Measurements from ENCODE around the gene KRTAP26-1.

DNA sequence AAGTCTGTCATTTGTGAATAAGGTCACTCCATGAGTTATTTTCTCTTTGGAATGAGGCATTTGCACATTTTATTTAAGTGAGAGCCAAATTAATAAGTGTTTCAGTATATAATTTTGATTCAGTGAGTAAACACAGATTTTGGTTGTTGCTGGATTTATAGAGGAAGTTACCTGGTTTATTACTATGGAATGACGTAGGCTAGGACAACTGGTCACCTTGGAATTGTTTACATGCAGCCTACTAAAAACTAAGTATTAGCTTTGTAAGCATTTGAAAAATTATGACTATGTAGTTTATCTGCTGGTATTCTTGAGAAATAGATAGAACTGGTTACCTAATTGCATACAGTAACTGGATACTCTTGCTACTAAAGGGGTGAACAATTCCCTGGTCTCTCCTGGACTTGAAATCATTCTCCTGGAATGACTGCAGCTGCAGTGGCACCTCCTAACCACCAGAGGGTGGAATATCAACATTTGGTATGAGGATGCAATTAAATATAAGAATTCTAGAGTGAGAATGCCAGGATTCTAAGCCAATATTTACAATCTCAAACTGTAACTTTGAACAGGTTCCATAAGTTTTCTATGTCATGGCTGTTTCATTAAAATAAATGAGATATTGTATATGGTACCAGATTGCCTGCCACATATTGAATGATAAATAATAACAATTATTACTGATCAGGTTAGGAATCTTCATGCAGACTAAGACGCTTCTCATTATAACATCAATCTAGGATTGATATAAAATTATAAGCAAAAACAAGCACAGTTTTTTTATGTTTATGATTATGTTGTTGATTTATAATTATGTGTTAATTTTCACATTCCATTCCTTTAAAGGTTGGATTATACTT lies 20.8 kb upstream of the KRTAP26-1 start:
- TF ChIP-seq CTCF (IDR thresholded peaks at IDR 0.05) (peak in 5 of 6 experiments; percentile 35 to 70 (median 62)), POLR2A (IDR thresholded peaks at IDR 0.05) (no peak)

Data from Peyer's patch (tissue), 4 donors.